ENCODE results near the gene C19orf25. TPM values are rescaled to one million over a fixed set of nuclear protein-coding genes. Genes with fewer than 3 reads are reported as not detected.

Gene C19orf25
- total RNA-seq, 2 experiments from 2014 or later: 48.0 to 51.2 TPM

Other genes with a start within 250 kb of the C19orf25 start
- under 1 TPM; 0.14 to 0.17 TPM for gene CBARP, start 241.2 kb downstream of the C19orf25 start, total RNA-seq
- gene ATP5F1D, start 237.5 kb downstream of the C19orf25 start, total RNA-seq: 100 to 1,000 TPM; 157 to 161 TPM
- gene MIDN, start 230.6 kb downstream of the C19orf25 start, total RNA-seq: 10 to 100 TPM; 75.2 to 80.7 TPM
- 100 to 1,000 TPM; 327 to 342 TPM for gene CIRBP, start 209.9 kb downstream of the C19orf25 start, total RNA-seq
- 10 to 100 TPM; 44.5 to 48.3 TPM for gene FAM174C, start 203.7 kb downstream of the C19orf25 start, total RNA-seq
- not detected for gene EFNA2, start 193.3 kb downstream of the C19orf25 start, total RNA-seq
- 100 to 1,000 TPM; 103 to 106 TPM for gene NDUFS7, start 95.3 kb downstream of the C19orf25 start, total RNA-seq
- gene GAMT, start 77.7 kb downstream of the C19orf25 start, total RNA-seq: 10 to 100 TPM; 17.9 to 18.9 TPM
- 100 to 1,000 TPM; 214 to 217 TPM for gene DAZAP1, start 71.6 kb downstream of the C19orf25 start, total RNA-seq
- 1,000 to 10,000 TPM; 1,438 to 1,457 TPM for gene RPS15, start 40.8 kb downstream of the C19orf25 start, total RNA-seq
- gene APC2, start 29.1 kb downstream of the C19orf25 start, total RNA-seq: under 1 TPM; 0.06 to 0.11 TPM
- gene PCSK4, start 11.1 kb upstream of the C19orf25 start, total RNA-seq: 1 to 10 TPM; 6.7 to 9.7 TPM
- gene REEP6, start 12.0 kb upstream of the C19orf25 start, total RNA-seq: 1 to 10 TPM; 2.2 to 2.8 TPM
- 1 to 10 TPM; 1.8 to 2.1 TPM for gene ADAMTSL5, start 33.8 kb upstream of the C19orf25 start, total RNA-seq
- not detected for gene PLK5, start 44.9 kb upstream of the C19orf25 start, total RNA-seq
- gene MEX3D, start 89.1 kb upstream of the C19orf25 start, total RNA-seq: 1 to 10 TPM; 7.0 to 7.8 TPM
- 10 to 100 TPM; 68.9 to 72.7 TPM for gene MBD3, start 113.7 kb upstream of the C19orf25 start, total RNA-seq
- 100 to 1,000 TPM; 176 to 181 TPM for gene UQCR11, start 126.2 kb upstream of the C19orf25 start, total RNA-seq
- gene TCF3, start 173.4 kb upstream of the C19orf25 start, total RNA-seq: 100 to 1,000 TPM; 102 to 109 TPM